Right lung (tissue), 5 donors: ENCODE results near the gene ABCF1. TPM values are rescaled to one million over a fixed set of nuclear protein-coding genes. Genes with fewer than 3 reads are reported as not detected.

ENCODE experiments used
- DNase-seq, 2 donors: peaks; one replicate each; pipeline ENCODE4 v3.0.0-alpha.2; 2013
- polyA plus RNA-seq, 5 donors: library from polyadenylated mRNA; unstranded; fragments of 120-200 nt; gene quantifications; one replicate each; pipeline versions ENCODE4 v1.2.1 to v1.2.3, GENCODE V29; 2013; ENCODE audit warnings: inconsistent platforms in 1 of 5, low replicate concordance in 1 of 5; ENCODE audit not compliant: insufficient read length in 5 of 5, insufficient read depth in 1 of 5

The ABCF1 gene
- polyA plus RNA-seq, 5 donors: 47.5 to 66.6 (median 60.3) TPM

DNA sequence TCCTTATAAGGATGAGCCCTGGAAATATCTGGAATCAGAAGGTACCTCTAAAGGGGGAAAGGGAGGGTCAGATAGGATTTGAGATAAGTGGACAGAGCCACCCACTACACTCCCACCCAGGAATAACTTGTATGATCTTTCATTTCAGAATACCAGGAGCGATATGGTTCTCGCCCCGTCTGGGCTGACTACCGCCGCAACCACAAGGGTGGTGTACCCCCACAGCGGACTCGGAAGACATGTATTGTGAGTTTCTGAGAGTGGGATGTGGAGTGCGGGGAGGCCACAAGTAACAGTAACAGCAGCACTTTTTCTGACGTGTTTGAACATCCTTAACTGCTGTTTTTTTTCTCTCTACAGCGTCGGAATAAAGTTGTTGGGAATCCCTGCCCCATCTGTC lies 48.3 kb downstream of the ABCF1 start:
- no peak for DNase-seq

DNA sequence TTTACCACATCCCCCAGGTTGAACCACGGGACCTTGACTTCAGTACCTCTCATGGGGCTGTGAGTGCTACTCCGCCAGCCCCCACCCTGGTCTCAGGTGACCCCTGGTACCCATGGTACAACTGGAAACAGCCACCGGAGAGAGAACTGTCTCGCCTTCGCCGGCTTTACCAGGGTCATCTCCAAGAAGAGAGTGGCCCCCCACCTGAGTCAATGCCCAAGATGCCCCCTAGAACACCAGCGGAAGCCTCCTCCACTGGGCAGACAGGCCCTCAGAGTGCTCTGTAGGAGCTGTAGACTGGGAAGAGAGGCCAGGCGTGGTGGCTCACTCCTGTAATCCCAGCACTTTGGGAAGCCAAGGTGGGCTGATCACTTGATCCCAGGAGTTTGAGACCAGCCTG lies 54.3 kb downstream of the ABCF1 start:
- DNase-seq: no peak

DNA sequence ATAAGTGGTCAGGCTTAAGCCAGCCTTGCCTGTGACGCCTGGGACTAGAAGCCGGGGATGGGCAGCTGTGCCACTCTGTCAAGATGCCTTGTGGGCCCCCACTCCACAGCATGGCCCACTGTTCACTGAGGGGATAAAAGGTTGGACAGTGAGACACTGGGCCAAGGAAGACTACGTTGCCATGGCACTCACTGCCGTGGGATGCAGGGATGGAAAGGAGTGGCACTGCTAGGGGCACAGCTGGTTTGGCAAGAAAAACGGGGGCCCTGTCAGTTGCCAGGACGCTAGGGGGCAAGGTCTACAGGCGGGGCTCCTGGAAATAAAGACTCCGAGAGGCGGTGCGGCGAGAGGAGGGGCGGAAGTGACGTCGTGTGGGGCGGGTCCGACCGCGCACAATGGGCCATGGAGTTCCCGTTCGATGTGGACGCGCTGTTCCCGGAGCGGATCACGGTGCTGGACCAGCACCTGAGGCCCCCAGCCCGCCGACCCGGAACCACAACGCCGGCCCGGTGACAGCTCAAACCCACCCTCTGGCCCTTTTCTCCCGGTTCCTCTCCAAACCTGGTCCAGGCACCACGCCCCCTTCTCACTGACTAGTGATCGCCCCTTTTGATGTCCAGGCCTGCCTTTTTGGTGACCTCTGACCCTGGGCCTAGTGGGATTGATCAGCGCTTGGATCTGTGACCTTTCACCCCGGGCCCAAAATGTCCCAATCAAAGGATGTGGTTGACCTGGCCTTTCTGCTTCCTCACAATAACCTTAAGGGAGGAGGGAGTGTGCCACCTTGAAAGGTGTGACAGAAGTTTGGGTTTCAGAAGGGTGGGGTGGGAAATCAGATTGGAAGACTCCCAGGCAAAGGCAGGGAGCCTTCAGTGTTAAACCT lies 55.5 kb downstream of the ABCF1 start, which contains the start of gene ATAT1:
ATAT1 (plus strand) TSS at position 391 of the 883 bp plus-strand sequence.
- DNase-seq: peak; percentile 85 to 86

DNA sequence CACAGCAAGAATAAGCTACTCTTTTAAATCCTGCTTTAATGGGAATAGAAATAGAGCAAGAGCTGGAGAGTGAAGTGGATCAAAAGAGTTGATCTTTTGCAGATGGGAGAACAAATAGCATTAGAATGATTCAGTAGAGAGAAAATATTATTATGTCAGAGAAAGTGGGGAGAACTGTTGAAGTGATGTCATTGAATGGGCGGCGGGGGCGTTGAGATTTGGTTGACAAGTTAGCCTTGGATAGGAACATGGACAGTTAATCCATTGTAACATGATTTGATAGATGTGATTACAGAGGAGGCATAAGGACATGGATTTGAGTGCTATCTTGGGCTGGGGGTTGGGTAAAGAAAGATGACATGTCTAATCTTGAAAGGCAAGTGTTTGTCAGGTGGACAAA lies 64.6 kb downstream of the ABCF1 start:
- DNase-seq: no peak

DNA sequence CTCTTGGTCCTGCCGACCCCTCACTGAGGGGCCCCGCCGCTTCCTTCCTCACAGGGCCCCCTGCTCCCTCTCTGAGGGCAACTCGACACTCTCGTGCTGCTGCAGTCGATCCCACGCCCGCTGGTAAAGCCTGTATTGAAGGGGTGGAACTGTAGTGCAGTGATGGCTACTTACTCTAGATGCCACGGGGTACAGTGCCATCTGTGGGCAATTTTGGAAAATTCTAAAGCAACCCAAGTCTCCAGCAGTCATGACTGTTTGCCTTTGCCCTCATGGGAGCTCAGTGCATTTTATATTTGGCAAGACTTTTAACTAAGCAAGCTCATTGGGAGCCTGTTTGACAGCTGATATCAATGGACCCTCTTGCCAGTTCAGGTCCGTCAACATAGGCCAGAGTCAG lies 69.2 kb downstream of the ABCF1 start:
- no peak for DNase-seq

DNA sequence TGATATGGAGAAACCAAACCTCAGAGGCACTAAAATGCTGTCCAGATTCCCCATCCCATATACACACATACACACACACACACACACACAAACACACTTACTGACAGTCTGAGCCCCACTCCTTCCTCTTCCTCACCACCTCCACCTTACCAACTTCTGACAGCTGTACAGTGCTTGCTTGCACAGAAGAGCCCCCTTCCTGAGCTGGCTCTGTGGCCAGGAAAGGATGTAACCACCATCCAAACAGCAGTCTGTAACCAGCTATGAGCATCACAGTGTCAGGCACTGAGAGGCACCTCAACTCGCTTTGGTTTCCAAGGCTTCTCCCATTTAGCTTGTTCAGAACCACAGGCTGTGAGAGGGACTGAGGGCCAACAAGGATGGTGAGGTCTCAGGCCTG lies 69.8 kb downstream of the ABCF1 start:
- DNase-seq: no peak

Other genes with a start within 250 kb of the ABCF1 start
- 10 to 100 TPM; 11.3 to 14.1 (median 12.8) TPM for gene TRIM39, start 244.5 kb upstream of the ABCF1 start, polyA plus RNA-seq
- 10 to 100 TPM; 26.3 to 49.2 (median 31.7) TPM for gene RPP21, start 226.3 kb upstream of the ABCF1 start, polyA plus RNA-seq
- gene HLA-E, start 81.9 kb upstream of the ABCF1 start, polyA plus RNA-seq: 100 to 1,000 TPM; 169 to 206 (median 201) TPM
- 100 to 1,000 TPM in 3 of 5 donors, 10 to 100 TPM in 2; 88.9 to 114 (median 103) TPM for gene GNL1, start 15.0 kb upstream of the ABCF1 start, polyA plus RNA-seq
- 10 to 100 TPM; 33.4 to 42.7 (median 36.8) TPM for gene PRR3, start 14.1 kb upstream of the ABCF1 start, polyA plus RNA-seq
- gene PPP1R10, start 45.8 kb downstream of the ABCF1 start, polyA plus RNA-seq: 10 to 100 TPM; 46.7 to 55.2 (median 48.8) TPM
- gene MRPS18B, start 46.4 kb downstream of the ABCF1 start, polyA plus RNA-seq: 10 to 100 TPM; 41.8 to 48.2 (median 47.1) TPM
- gene ATAT1, start 55.4 kb downstream of the ABCF1 start, polyA plus RNA-seq: 10 to 100 TPM; 53.8 to 77.1 (median 63.6) TPM
- gene C6orf136, start 75.7 kb downstream of the ABCF1 start, polyA plus RNA-seq: 10 to 100 TPM in 4 of 5 donors, 1 to 10 TPM in 1; 9.7 to 16.1 (median 15.6) TPM
- gene DHX16, start 101.6 kb downstream of the ABCF1 start, polyA plus RNA-seq: 10 to 100 TPM; 32.2 to 42.4 (median 37.3) TPM
- 10 to 100 TPM; 36.9 to 49.7 (median 44.2) TPM for gene PPP1R18, start 115.2 kb downstream of the ABCF1 start, polyA plus RNA-seq
- 10 to 100 TPM; 38.5 to 43.4 (median 41.0) TPM for gene NRM, start 119.5 kb downstream of the ABCF1 start, polyA plus RNA-seq
- gene MDC1, start 145.8 kb downstream of the ABCF1 start, polyA plus RNA-seq: 10 to 100 TPM; 38.7 to 55.3 (median 44.5) TPM
- gene TUBB, start 148.9 kb downstream of the ABCF1 start, polyA plus RNA-seq: 1,000 to 10,000 TPM; 1,106 to 1,526 (median 1,140) TPM
- gene FLOT1, start 171.2 kb downstream of the ABCF1 start, polyA plus RNA-seq: 100 to 1,000 TPM; 110 to 131 (median 122) TPM
- 10 to 100 TPM in 3 of 5 donors, 1 to 10 TPM in 2; 7.6 to 23.0 (median 14.1) TPM for gene IER3, start 173.1 kb downstream of the ABCF1 start, polyA plus RNA-seq